ENCODE measurements around the gene GRM8. TPM values are rescaled to one million over a fixed set of nuclear protein-coding genes. Genes with fewer than 3 reads are reported as not detected.

GRM8 gene
- total and polyA plus RNA-seq, 9 of the 15 experiments (the other 6 are each of a cell fraction or from before 2014, with no cell fraction given), result 0.13 TPM; not detected in 7

DNA sequence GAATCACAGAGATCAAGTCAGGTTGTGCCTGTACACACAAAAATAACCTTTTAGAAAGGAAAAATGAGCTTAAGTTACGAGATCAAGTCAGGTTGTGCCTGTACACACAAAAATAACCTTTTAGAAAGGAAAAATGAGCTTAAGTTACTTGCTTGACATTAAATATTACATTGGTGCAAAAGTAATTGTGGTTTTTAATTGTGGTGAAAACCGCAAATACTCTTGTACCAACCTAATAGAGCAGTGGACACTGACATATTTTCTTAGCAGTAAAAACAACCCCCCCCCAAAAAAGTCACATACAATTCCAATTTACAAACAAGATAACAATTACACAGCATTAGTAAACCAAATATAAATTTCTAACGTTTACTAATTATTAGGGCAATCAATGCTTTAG lies 595.6 kb downstream of the GRM8 start:
- ATAC-seq (no peak), FAIRE-seq (no peak), DNase-seq (ENCODE audit: extremely low read depth in 1 of 4, low spot score in 3 of 4) (no peak)
- no peaks in the 10 kb centered on the region for H3K4me1 ChIP-seq (replicated peaks in 1 of 2; ENCODE audit: control insufficient read depth in 2 of 2, insufficient read depth in 2 of 2, low read length in 2 of 2)
- POLR2A ChIA-PET, result interaction anchor here (1.2 kb wide), 1 partner anchor 10 kb away, joined by 3 read pairs; no protein-coding TSS in a partner anchor
- no TSS peak for BruUV-seq (replicated peaks)
- no peak overlapping the region for H2AFZ ChIP-seq (ENCODE audit: low read depth, low read length)
- no peaks in the 10 kb centered on the region for H3K9me1 ChIP-seq (ENCODE audit: control insufficient read depth, insufficient read depth, low read length)
- in situ Hi-C loops (cut with MboI), result no loop called here
- H3K9me3 ChIP-seq (replicated peaks; ENCODE audit: control insufficient read depth, insufficient read depth, low read depth, low read length), result no peaks in the 10 kb centered on the region
- H3K4me3 ChIP-seq, result no peak overlapping the region
- no peaks in the 10 kb centered on the region for H3K36me3 ChIP-seq (ENCODE audit: control insufficient read depth, insufficient read depth, low read length)
- no peak overlapping the region for H3K9ac ChIP-seq (ENCODE audit: insufficient read depth in 1 of 2, low read depth in 2 of 2, low read length in 2 of 2)
- WGBS (ENCODE audit: insufficient coverage, low coverage, missing lambda C conversion rate), result 0% methylated on average over 2 of the region's 3 CpGs
- intact Hi-C loops (cut with micrococcal nuclease), result no loop called here
- no peaks in the 10 kb centered on the region for H4K20me1 ChIP-seq (replicated peaks; ENCODE audit: control insufficient read depth, insufficient read depth, low read length)
- CTCF ChIA-PET (ENCODE audit: low intra/inter-chr PET ratio), result no interaction called here
- no peak overlapping the region for H3K4me2 ChIP-seq (ENCODE audit: insufficient read depth, low read length)
- no peaks in the 10 kb centered on the region for H3K79me2 ChIP-seq (ENCODE audit: control insufficient read depth, insufficient read depth, low read length)
- H3K27me3 ChIP-seq (ENCODE audit: control insufficient read depth in 2 of 2, insufficient read depth in 2 of 2, low read length in 2 of 2), result no peaks in the 10 kb centered on the region
- TF ChIP-seq, protein P1, sequence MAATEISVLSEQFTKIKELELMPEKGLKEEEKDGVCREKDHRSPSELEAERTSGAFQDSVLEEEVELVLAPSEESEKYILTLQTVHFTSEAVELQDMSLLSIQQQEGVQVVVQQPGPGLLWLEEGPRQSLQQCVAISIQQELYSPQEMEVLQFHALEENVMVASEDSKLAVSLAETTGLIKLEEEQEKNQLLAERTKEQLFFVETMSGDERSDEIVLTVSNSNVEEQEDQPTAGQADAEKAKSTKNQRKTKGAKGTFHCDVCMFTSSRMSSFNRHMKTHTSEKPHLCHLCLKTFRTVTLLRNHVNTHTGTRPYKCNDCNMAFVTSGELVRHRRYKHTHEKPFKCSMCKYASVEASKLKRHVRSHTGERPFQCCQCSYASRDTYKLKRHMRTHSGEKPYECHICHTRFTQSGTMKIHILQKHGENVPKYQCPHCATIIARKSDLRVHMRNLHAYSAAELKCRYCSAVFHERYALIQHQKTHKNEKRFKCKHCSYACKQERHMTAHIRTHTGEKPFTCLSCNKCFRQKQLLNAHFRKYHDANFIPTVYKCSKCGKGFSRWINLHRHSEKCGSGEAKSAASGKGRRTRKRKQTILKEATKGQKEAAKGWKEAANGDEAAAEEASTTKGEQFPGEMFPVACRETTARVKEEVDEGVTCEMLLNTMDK (IDR thresholded peaks at IDR 0.05; ENCODE audit: borderline replicate concordance, insufficient read depth, low read depth, low read length, poor library complexity, severe bottlenecking), result no peak
- H3K27ac ChIP-seq (ENCODE audit: extremely low read depth, low read depth, low read length), result no peak overlapping the region

DNA sequence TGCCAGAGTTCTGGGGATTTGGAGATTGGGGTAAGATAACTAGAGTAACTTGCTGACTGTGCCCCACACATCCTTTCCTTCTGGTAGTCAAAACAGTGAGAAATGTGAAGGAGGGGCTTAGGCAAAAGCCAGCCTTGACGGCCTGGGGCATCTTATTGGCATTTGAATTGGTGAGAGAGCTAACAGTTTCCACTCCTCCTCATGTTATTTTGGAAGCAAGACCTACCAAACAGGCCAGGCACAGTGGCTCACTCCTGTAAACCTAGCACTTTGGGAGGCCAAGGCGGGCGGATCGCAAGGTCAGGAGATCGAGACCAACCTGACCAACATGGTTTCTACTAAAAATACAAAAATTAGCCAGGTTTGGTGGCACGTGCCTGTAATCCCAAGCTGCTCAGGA lies 596.6 kb downstream of the GRM8 start:
- no peak for ATAC-seq
- POLR2A ChIA-PET, result interaction anchor here (1.2 kb wide), 1 partner anchor 20 kb away, joined by 4 read pairs; no protein-coding TSS in a partner anchor
- H3K9me1 ChIP-seq (ENCODE audit: control insufficient read depth, insufficient read depth, low read length), result no peaks in the 10 kb centered on the region
- H3K36me3 ChIP-seq (ENCODE audit: control insufficient read depth, insufficient read depth, low read length), result no peaks in the 10 kb centered on the region
- WGBS (ENCODE audit: insufficient coverage, low coverage, missing lambda C conversion rate), result 2% methylated on average over 6 of the region's 6 CpGs
- no peak for FAIRE-seq
- TF ChIP-seq ZNF445 (CRISPR knock-in tag; IDR thresholded peaks at IDR 0.05; ENCODE audit: low read depth) (no peak), ZNF79 (CRISPR knock-in tag; IDR thresholded peaks at IDR 0.05; ENCODE audit: low read depth) (no peak), ZNF253 (CRISPR knock-in tag; conservative IDR thresholded peaks at IDR 0.05) (no peak), TAL1 (IDR thresholded peaks at IDR 0.05) (no peak), HLTF (IDR thresholded peaks at IDR 0.05) (no peak), STAT5B (CRISPR knock-in tag; IDR thresholded peaks at IDR 0.05) (no peak), RFX7 (CRISPR knock-in tag; IDR thresholded peaks at IDR 0.05) (no peak), ZNF274 (IDR thresholded peaks at IDR 0.05; ENCODE audit: borderline replicate concordance, low read depth, low read length) (no peak), MAZ (CRISPR knock-in tag; conservative IDR thresholded peaks at IDR 0.05 in 1 of 2, IDR thresholded peaks at IDR 0.05 in 1 of 2) (no peak), BRD9 (IDR thresholded peaks at IDR 0.05; ENCODE audit: low read depth, partially characterized antibody) (no peak)
- H3K4me1 ChIP-seq (replicated peaks in 1 of 2; ENCODE audit: control insufficient read depth in 2 of 2, insufficient read depth in 2 of 2, low read length in 2 of 2), result no peaks in the 10 kb centered on the region
- no peaks in the 10 kb centered on the region for H3K79me2 ChIP-seq (ENCODE audit: control insufficient read depth, insufficient read depth, low read length)
- intact Hi-C loops (cut with micrococcal nuclease), result no loop called here
- no peak overlapping the region for H3K9ac ChIP-seq (ENCODE audit: insufficient read depth in 1 of 2, low read depth in 2 of 2, low read length in 2 of 2)
- no peak overlapping the region for H3K4me2 ChIP-seq (ENCODE audit: insufficient read depth, low read length)
- CTCF ChIA-PET (ENCODE audit: low intra/inter-chr PET ratio), result no interaction called here
- BruUV-seq (replicated peaks), result no TSS peak
- no peaks in the 10 kb centered on the region for H4K20me1 ChIP-seq (replicated peaks; ENCODE audit: control insufficient read depth, insufficient read depth, low read length)
- H3K9me3 ChIP-seq (replicated peaks; ENCODE audit: control insufficient read depth, insufficient read depth, low read depth, low read length), result no peaks in the 10 kb centered on the region
- no peak overlapping the region for H3K4me3 ChIP-seq
- no peak overlapping the region for H3K27ac ChIP-seq (ENCODE audit: extremely low read depth, low read depth, low read length)
- DNase-seq (ENCODE audit: extremely low read depth in 1 of 4, low spot score in 3 of 4), result no peak
- in situ Hi-C loops (cut with MboI), result no loop called here
- no peak overlapping the region for H2AFZ ChIP-seq (ENCODE audit: low read depth, low read length)
- H3K27me3 ChIP-seq (ENCODE audit: control insufficient read depth in 2 of 2, insufficient read depth in 2 of 2, low read length in 2 of 2), result no peaks in the 10 kb centered on the region

Measured in K562 (cell line).